ENCODE data around the gene PPIF. TPM values are rescaled to one million over a fixed set of nuclear protein-coding genes. Genes with fewer than 3 reads are reported as not detected.

PPIF gene
- total RNA-seq, 4 donors from 2014 or later = 34.2 to 141 (median 94.5) TPM

DNA sequence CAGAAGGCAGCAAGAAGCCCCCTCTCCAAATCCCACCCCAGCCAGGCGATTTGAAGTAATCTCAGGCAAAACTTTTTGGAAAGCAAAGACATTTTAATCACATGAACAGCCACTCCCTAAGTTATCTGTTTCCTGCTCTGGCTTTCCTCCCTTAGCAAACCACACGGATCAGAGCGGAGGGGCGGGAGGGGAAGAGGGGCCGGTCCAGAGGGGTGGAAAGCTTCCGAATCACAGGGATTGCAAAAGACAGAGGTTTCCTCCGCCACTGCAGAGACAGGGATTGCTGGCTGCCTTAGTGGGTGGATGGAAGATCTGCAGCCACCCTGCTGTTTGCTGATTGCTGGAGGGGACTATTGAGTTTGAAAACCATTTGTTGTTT lies 57.0 kb downstream of the PPIF start:
- no peak for TF ChIP-seq CTCF (IDR thresholded peaks at IDR 0.05)
- ATAC-seq (ENCODE audit: low FRiP score) (peak; percentile 52), DNase-seq (ENCODE audit: low spot score) (no peak)

- no peak for ATAC-seq (ENCODE audit: low FRiP score)
- no peak for DNase-seq (ENCODE audit: low spot score)
- TF ChIP-seq CTCF (IDR thresholded peaks at IDR 0.05) = no peak
These were observed 57.4 kb downstream of the PPIF start for GRCh38 chr10:79404690-79405131.

Other genes with a start within 250 kb of the PPIF start
- 10 to 100 TPM; 47.1 to 73.6 (median 55.5) TPM for gene ZCCHC24, start 98.2 kb downstream of the PPIF start, total RNA-seq
- gene EIF5AL1, start 165.1 kb downstream of the PPIF start, total RNA-seq = under 1 TPM in 3 of 4 donors, not detected in 1; 0.19 to 0.24 (median 0.19) TPM
- gene SFTPA2, start 212.9 kb downstream of the PPIF start, total RNA-seq = under 1 TPM in 1 of 4 donors, not detected in 3; 0.25 TPM

All from omental fat pad (tissue), 4 donors.